NCI-H2081 (cell line): ENCODE data around the gene ALK.
A peak's percentile ranks its signal among the peaks of the same experiment; 100 is the strongest.
"Not testable (repeated sequence)": the region's sequence is repeated elsewhere in the genome, so short reads cannot be mapped to it uniquely, and the experiment has no call there.

Experiments used
- DNase-seq, 2 experiments: peaks; one replicate each; lab custom pipeline; 2025; lab: John Stamatoyannopoulos, UW

ALK gene

DNA sequence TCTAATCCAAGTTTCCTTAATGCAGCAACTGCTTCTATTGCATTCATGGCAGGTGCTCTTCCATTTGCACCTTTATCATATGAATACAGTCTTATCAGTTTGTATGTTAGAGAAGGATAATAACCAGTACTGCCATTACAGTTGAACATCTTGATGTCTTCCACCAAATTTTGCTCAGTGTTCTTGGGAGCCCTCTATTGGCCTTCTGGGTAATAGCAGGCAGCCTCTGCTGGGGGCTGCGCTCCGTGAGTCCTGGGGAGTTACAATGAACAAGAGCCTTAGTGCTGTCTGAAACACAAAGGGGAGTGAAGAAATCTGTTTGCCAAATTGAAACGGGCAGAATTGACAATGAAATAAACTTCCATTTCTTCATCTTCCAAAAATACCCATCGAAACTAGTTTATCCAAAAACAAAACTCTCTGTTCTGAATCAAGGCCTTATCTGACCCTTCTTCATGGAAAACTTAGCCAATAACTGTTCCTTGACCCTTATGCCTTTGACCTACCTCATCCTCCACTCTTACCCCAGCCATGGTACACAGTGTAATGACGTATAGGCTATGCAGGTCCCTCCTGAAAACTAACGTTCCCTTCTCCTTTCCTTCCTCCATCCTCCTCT lies 79.9 kb downstream of the ALK start:
- peak; percentile 10 to 16 for DNase-seq

DNA sequence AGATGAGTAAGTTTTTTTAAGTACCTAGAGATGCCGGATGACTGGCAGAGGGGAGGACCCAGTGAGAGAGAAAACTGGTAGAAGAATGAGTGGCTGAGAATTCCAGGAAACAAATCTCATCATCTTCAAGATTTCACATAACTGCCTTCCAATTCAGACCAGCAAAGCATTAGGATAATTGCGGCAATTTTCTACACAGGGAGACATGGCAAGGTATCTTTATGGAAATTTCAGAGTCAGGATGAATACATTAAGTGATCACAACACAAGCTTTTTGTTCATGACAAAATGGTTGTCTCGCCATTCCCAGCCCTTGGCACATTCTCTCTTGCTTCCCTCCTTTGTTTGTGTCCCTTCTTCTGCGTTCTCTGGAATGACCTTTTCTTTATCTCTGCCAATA lies 82.1 kb downstream of the ALK start:
- DNase-seq, result no peak

DNA sequence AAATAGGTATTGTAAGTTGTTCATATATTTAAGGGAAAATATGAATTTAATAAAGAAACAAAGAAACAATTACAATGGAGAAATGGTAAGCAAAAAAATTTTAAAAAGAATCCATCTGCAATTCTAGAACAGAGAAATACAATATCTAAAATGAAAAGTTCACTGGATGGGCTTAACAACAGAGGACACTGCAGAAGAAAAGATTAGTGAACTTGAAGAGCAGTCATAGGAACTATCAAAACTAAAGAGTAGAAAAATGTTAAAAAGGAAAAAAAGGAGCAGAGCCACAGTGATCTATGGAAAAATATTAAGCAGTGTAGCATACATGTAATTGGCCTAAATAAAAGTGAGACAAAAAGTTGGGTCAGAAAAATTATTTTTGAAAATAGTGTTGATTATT lies 83.5 kb downstream of the ALK start:
- DNase-seq, result no peak

DNA sequence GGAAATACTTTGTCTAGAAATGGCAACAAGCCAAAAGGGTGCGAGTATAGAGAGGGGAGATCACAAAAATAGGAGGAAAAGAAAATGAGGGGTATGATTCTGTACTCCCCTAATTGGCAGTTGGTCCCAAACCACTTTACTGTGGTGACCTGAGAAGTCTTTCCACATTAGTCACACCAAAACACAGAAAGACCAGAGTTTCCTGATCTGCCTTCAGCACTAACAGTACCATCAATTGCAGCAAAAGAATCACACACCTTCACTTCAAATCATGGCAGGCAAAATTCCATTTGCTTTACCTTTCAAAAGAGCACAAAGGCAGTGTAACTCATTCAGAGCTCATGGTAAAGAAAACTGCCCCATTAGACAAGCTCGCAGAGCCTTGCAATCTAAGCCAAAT lies 86.8 kb downstream of the ALK start:
- DNase-seq, result no peak

DNA sequence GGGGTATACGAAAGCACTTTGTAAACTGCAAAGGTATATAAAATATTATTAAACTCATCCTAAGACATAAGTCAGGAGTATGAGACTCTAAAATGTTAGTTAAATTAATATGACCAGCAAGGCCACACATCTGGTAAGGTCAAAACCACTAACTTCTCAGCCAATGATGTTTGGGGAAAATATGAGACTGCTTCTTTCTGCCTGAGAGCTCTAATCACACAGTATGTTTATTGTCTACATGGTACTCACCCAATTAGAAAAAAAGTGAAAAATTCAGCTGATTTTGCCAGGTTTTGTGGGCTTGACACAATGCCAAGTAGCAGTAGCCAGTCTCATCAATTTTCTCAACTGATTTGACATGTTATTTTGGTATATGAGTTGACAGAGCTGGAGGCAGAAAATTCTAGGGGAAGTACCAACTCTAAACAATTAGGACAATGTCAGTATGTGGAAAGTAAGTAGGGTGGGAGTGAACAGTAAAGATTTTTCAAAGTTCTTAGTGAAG lies 87.3 kb downstream of the ALK start:
- DNase-seq, result no peak

DNA sequence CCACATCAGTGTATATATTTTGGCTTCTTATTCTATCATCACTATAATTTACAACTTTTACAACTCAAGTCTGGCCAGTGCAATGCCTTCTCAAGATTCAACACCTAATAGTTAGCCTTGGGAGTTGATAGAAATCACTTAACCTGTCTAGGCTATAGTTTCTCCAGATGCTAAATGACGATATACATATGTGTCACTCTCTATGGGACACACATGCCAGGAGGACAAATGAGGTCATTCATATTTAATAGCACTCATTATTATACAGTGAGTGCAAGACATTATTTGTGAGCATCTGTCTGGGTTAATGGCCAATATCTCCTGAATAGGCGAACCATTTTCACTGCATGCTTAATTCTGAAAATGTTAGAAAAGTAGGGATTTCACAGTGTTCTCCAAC lies 89.8 kb downstream of the ALK start:
- no peak for DNase-seq

DNA sequence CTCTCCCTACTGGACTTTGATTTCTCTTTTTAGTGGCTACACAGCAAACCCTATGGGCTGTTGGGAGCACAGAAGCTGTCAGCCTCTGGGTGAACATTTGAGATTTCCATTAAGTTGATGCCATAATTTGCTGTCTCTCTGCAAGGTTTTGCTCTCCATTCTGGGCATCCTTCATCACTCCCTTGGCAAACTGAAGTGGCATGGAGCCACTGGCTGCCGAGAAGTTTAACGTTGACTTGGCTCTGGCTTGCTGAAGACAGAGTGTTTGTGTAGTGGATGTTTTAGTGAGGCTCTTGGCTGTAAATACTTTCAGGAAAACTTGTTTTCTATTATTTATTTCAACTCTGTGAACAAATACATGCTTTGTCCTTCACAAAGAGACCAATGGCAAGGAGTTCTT lies 91.5 kb downstream of the ALK start:
- no peak for DNase-seq

DNA sequence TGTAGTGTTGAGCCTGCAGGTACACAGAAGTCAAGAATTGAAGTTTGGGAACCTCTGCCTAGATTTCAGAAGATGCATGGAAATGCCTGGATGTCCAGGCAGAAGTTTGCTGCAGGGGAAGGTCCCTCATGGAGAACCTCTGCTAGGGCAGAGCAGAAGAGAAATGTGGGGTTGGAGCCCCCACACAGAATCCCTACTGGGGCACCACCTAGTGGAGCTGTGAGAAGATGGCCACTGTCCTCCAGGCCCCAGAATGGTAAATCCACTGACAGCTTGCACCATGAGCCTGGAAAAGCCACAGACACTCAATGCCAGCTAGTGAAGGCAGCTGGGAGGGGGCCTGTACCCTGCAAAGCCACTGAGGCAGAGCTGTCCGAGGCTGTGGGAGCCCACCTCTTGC lies 97.2 kb downstream of the ALK start:
- DNase-seq, result not testable (repeated sequence)

DNA sequence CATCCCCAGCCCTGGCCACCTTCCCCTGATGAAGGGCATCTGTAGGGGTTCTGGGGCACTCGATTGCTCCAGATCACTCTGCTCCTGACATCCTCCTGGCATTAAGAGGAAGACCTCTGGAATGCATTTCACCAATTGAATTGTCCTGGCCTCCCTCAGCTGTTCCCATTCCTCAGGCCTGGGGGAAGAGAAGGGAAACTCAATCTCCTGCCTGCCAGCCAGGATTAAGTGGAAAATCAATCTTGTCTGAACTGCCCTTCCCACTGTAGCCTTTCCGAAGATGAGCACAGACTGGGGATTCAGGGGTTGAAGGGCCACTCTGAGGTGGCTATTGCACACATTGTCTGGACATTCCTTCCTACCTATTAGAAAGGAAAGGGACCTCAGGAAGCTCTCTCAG lies 99.8 kb downstream of the ALK start:
- no peak for DNase-seq

DNA sequence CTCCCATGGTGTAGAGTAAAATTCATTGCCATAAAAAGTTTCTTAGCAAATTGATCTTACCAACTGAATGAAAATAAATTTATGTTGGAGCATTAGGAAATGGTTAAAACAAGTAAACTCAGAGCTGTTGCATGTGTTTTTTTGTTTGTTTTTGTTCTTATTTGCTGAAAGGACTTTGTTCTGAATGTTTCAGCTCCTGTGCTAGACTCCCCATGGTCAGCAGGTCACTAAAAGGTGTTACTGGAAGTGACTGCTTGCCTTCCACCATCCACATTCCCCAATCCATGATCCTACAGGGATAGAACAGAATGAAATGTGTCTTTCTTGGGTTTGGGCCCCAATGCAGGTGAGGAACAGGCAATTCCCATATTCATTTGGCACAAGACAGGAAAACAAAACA lies 101.8 kb downstream of the ALK start:
- no peak for DNase-seq

DNA sequence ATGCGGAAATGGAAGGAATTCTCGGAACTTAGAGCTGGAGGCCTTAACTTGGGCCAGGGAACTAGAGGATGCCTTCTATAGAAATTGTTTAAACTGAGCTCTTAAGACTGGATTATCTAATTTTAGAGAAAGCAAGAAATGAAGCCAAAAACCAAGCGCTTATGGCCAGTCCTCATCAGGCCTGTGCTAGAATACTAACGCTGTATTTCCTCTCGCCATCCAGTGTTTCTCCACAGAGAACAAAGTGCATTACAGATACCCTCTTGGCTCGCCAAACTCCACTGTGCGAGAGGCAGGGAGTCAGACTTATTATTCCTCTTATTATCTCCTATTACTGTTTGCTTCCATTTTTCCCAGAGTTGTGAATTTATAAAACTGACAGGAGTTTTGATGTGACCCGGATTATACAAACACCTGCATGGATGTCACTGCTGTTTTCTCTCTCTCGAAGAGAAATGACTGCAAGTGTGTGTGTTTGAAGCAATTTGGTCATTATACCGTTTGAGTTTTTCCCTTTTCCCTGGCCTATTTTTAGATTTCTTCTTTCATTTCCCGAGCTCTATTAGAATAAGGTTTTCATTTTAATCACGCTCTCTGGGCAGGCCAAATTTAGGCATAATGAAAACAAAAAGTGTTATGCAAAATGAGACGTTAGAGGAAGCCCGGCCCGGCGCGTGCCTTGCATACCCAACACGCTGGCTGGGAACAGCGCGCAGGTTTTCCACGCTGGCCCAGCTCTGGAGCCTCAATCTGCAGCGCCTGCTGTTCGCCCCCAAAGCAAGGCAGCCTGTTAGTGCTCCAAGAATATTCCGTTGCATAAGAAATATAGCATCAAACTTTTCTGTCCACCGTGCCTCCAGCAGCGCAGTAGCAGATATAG lies 103.3 kb downstream of the ALK start:
- DNase-seq, result no peak

DNA sequence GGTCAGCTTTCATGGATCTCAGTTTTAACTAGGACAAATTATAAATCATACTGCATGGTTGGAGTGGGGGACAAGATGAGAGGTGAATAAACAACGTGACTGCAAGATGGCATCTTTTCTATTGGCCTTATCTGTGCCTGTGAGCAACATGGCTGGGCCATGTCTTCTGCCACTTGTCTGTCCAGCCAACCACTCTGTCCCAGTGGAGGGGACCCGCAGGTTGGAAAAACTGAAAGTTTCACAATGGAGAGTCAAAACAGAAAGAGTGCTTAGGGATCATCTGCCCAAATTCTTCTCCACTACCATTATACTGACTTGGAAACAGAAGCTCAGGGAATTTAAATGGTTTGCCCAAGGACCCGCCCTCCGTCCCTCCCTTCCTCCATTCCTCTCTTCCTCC lies 104.1 kb downstream of the ALK start:
- DNase-seq, result no peak

DNA sequence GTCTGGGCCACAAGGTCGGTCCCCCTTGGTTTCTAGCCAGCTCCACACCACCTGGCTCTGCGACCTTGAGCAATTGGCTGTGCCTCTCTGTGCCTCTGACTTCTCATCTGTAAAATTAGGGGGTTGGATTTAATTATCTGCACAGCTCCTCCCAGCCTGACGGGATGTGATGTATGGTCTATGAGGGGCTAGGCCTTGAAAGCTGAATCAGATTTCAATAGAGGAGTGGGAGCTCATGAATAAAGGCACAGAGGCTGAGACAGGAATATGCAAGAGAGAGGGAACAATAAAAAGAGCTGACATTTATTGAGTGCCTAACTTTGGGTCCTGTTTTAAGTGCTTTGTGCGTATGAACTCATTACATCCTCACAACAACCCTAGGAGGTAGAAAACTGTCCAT lies 104.7 kb downstream of the ALK start:
- DNase-seq, result no peak

DNA sequence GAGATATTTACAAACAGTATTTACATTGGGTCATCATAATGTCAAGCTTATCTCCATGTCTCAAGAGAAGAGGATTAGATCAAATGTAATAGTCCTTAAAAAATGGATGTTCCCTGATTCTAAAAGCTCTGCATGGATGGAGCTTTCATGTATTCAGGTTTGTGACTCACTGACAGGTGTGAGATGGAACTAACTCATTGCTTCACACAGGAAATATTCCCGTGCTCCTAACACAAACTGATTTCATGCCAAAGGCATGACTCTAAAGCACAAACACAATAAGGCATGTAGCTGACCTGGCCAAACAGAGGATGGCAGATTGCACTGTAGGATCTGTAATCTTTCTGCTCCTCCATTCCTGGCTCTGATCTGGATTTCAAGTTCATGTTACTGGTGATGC lies 110.0 kb downstream of the ALK start:
- DNase-seq, result no peak

DNA sequence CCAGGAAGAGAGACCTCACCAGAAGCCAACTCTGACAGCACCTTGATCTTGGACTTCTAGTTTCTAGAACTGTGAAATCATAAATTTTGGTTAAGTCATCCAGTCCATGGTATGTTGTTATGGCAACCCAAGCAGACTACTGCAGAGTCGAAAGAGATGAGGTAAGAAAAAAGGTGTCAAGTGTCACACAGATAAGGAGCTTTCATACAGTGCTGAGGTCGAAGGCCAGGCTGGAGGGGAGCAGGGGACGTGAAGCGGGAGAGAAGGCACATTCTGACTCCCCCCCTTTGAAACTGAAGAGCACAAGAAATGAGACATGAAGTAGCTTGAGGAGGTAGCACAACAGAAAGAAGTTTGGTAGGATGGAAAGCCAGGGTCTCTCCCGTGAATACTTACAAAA lies 110.4 kb downstream of the ALK start:
- no peak for DNase-seq

DNA sequence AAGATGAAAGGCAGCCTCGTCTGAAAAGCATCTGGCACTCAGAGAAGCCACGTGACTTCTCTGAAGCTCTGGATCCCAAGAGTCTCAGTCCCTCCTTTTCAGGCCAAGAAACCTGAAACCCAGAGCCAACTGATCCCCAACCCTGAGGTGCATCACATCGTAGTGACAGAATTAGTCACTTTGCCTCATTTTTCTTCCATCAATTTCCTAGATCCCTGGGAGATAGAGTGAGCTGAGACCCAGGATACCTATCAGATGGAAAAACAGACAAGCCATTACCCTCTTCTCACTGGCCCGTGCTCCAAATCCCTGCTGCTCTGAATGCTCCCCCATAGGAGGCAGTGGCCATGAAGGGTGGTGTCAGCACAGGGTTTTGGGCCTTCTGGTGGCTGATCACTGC lies 113.1 kb downstream of the ALK start:
- no peak for DNase-seq

DNA sequence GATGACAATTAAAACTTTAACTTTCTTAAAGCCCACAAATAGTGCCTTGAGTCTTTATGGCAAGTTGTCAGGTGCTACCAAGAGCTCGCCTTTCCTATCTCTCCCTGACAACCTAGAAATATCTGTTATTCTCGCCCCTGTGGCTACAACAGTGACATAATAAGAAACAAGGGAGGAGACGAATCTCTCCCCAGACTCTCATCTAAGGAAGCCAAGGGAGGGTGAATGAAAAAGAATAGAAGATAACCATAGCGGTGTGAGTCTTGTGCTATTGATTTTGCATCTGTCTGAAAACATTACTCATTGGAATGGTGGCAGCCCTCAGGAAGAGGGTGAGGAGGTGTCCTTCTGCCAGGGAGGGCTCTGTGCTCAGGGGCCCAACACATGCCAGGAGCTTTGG lies 114.3 kb downstream of the ALK start:
- DNase-seq, result no peak

DNA sequence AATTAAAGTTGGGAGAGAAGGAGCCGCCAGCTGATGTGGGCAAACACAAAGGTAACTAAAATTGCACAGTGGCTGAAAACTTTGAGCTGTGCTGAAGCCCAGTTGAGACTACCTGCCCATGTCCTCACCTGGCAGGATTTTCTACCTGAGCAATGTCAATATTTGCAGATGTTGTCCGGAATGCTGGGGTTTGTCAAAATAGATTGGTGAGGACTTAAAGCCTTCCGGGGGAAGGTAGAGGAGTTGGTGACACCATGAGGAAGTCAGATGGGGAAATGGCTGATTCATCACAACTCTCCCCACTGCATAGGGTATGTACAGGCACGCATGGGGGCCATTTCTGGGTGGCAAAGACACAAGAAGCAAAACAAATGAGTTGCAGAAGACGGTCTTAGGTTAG lies 114.9 kb downstream of the ALK start:
- DNase-seq, result no peak

DNA sequence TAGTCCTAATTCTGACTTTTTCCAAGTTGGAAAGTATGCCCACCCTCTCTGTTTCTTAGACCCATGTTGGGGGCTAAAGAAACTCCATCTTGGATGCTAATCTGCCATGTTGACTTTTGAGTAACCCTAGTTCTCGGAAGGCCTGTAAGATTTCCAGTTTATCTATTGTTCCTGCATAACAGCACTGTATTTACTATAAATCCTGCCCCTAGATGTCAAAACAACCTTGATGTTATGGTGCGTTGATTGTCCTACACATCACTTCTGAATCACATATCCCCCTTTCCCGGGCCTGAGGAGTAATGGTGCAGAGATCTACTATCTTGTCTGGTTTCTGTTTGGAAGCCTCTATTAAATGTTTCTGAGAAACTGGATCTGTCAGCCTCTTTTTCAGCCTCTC lies 116.7 kb downstream of the ALK start:
- DNase-seq, result no peak

DNA sequence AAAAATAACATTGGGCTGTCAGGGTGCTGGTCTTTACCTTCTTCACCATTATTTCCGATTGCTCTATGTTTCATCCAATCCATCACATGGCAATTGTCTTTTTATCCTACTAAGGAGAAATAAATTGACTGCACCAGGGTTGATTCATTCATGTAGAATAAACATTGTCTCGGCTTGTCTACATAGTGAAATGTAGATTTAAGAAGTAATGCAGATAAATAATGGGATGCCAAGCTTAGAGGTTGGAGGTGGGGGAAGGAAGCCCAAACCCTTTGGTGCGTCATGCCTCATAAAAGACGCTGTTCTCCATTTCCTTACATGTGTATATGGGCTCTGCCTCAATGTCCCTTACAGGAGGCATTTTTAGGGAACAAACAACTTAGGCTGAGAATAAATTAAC lies 117.8 kb downstream of the ALK start:
- DNase-seq, result no peak

DNA sequence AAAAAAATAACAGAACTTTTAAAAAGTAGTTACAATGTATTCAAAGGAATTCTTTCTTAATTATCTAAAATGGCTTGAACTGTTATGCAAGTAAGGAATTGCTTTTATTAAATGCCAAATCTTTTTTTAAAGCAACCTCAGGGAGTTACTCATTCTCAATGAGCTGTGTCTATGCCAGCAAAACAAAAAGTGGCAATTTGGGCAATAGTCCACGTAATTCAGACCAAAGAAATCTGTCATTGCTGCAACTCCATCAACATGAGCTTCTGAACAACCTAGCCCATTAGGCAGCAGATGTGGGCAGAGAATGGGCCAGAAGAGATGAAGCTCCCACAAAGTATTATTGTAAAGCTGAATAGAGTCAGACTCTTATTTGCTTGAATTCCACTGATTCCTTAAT lies 118.4 kb downstream of the ALK start:
- DNase-seq, result no peak

DNA sequence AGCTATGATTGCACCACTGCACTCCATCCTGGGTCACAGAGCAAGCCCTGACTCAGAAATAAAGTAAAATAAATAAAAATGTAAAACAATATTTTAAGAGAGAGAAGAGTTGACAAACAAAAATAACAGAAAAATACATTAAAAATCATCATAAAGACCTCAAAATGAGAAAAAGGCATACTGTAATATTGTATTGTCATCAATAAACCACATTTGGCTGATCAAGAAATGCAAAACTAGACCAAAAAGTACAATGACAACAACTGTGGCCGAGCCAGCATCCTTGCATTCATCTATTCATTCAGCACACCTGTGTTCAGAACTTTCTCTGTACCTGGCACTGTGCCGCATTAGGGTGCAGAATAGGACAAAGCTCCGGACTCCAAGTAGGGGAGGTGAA lies 121.8 kb downstream of the ALK start:
- DNase-seq, result no peak

DNA sequence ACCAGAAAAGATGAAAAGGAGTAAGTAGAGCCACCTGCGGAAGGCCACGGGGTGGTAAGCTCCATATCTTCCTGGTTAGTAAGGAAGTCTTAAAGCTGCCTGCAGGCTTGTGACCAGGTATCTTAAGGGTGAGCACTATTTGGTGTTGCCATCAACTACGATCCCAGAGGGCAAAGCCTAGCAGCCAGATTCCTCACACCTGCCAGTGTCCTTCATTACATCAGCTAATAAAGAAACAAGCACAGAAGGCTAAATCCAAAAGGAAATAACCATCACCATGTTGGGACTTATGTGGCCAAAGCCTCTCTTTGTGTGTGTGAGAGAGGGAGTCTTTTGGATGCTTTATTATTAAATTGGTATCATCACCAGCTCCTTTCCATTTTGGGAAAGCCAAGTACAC lies 123.5 kb downstream of the ALK start:
- no peak for DNase-seq

DNA sequence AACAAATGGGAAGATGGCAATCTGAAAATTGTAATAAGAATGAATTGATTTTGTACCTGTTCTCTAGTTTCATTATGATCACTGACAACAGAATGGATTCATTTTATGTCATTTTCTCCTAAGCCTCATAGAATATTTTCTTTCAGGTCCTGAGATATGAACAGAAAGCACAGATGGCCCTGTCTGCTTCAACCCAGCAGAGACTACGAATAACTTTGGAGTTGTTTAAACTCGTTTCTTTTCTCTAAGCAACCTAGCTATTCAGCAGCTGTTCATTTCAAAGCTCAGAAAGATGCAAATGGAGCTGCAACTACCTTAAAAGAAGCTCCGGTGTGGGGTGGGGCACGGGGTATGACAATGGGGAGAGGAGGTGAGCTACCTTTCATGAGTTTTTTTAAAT lies 124.9 kb downstream of the ALK start:
- no peak for DNase-seq
